WTC11 (cell line): Measurements from ENCODE around the gene ABLIM2. TPM values are rescaled to one million over a fixed set of nuclear protein-coding genes. Genes with fewer than 3 reads are reported as not detected.

Experiments used
- ATAC-seq: fragments of 200-7000 bp; cut with Tn5 transposase; 2 replicates; pipeline ENCODE4 v1.10.0; 2021; ENCODE audit warnings: mild to moderate bottlenecking, moderate library complexity
- CTCF ChIA-PET: fragments of 300-600 bp; sonication (Branson Sonifier 250); formaldehyde crosslinking; loops from one replicate; lab custom pipeline; 2021; ENCODE audit warnings: antibody characterized with exemption; lab: Charles Lee
- POLR2A ChIA-PET: fragments of 350-600 bp; sonication (Branson Sonifier 250); formaldehyde crosslinking; loops from one replicate; lab custom pipeline; 2021; ENCODE audit warnings: antibody characterized with exemption; lab: Charles Lee
- DNase-seq: peaks from one replicate; pipeline ENCODE4 v3.0.0; 2021; ENCODE audit warnings: low spot score
- H3K27ac Mint-ChIP-seq: 2 replicates; pipeline ENCODE4 v1.8.0; 2021; ENCODE audit warnings: mixed read lengths
- H3K27me3 Mint-ChIP-seq: 2 replicates; pipeline ENCODE4 v1.8.0; 2021; ENCODE audit warnings: low read depth, mild to moderate bottlenecking, moderate library complexity, mixed read lengths
- H3K36me3 Mint-ChIP-seq: 2 replicates; pipeline ENCODE4 v1.8.0; 2021; ENCODE audit warnings: mixed read lengths
- H3K4me1 Mint-ChIP-seq: 2 replicates; pipeline ENCODE4 v1.8.0; 2022; ENCODE audit warnings: mixed read lengths
- H3K4me3 Mint-ChIP-seq: 2 replicates; pipeline ENCODE4 v1.8.0; 2021; ENCODE audit warnings: mild to moderate bottlenecking, moderate library complexity, mixed read lengths
- H3K9me3 Mint-ChIP-seq: 2 replicates; pipeline ENCODE4 v1.8.0; 2021; ENCODE audit warnings: mixed read lengths
- AR ChIP-seq: fragments of 250-450 bp; sonication (Bioruptor Pico); IDR thresholded peaks from 2 replicates; pipeline ENCODE4 v1.9.0; 2021; ENCODE audit warnings: mild to moderate bottlenecking
- CREM ChIP-seq: sonication (generic); formaldehyde crosslinking; IDR thresholded peaks from 2 replicates; pipeline ENCODE4 v1.8.1; 2022; ENCODE audit warnings: mild to moderate bottlenecking, missing genetic modification reagents, moderate library complexity
- NR2C2 ChIP-seq: sonication (generic); formaldehyde crosslinking; IDR thresholded peaks from 2 replicates; pipeline ENCODE4 v1.8.0; 2022; ENCODE audit warnings: mild to moderate bottlenecking, missing genetic modification reagents
- OVOL2 ChIP-seq: fragments of 250-450 bp; sonication (Bioruptor Pico); IDR thresholded peaks from 2 replicates; pipeline ENCODE4 v1.9.0; 2021; ENCODE audit warnings: mild to moderate bottlenecking, borderline replicate concordance
- SMAD3 ChIP-seq: sonication (generic); formaldehyde crosslinking; IDR thresholded peaks from 2 replicates; pipeline ENCODE4 v1.8.0; 2022; ENCODE audit warnings: missing genetic modification reagents, mild to moderate bottlenecking, borderline replicate concordance
- SOX15 ChIP-seq: fragments of 250-450 bp; sonication (Bioruptor Pico); IDR thresholded peaks from 2 replicates; pipeline ENCODE4 v1.9.0; 2021; ENCODE audit warnings: mild to moderate bottlenecking
- TP53 ChIP-seq: sonication (generic); formaldehyde crosslinking; IDR thresholded peaks from 2 replicates; pipeline ENCODE4 v1.8.1; 2023; ENCODE audit warnings: mild to moderate bottlenecking, missing genetic modification reagents
- ZNF138 ChIP-seq: sonication (generic); formaldehyde crosslinking; conservative IDR thresholded peaks from 2 replicates; pipeline ENCODE4 v1.8.1; 2022; ENCODE audit warnings: mild to moderate bottlenecking, moderate library complexity, missing genetic modification reagents
- ZNF219 ChIP-seq: sonication (generic); formaldehyde crosslinking; IDR thresholded peaks from 2 replicates; pipeline ENCODE4 v1.8.0; 2023; ENCODE audit warnings: missing genetic modification reagents, mild to moderate bottlenecking, borderline replicate concordance
- ZNF416 ChIP-seq: fragments of 250-450 bp; sonication (Bioruptor Pico); IDR thresholded peaks from 2 replicates; pipeline ENCODE4 v1.9.0; 2021; ENCODE audit warnings: mild to moderate bottlenecking, inconsistent platforms
- ZNF532 ChIP-seq: fragments of 250-450 bp; sonication (Bioruptor Pico); IDR thresholded peaks from 2 replicates; pipeline ENCODE4 v1.9.0; 2021; ENCODE audit warnings: mild to moderate bottlenecking, borderline replicate concordance
- ZNF671 ChIP-seq: fragments of 250-450 bp; sonication (Bioruptor Pico); IDR thresholded peaks from 2 replicates; pipeline ENCODE4 v1.8.0; 2021; ENCODE audit warnings: mild to moderate bottlenecking
- ZSCAN18 ChIP-seq: fragments of 250-450 bp; sonication (Bioruptor Pico); IDR thresholded peaks from 2 replicates; pipeline ENCODE4 v2.1.2; 2022; ENCODE audit warnings: mild to moderate bottlenecking, moderate library complexity
- total RNA-seq: library from RNA; stranded (reverse); gene quantifications from 3 replicates; pipeline ENCODE4 v1.2.3, GENCODE V29; 2021
- TF ChIP-seq, protein P1 (sequence below): sonication (generic); formaldehyde crosslinking; IDR thresholded peaks from 2 replicates; pipeline ENCODE4 v1.8.1; 2022; ENCODE audit warnings: low read depth, mild to moderate bottlenecking, moderate library complexity, missing genetic modification reagents, borderline replicate concordance
- TF ChIP-seq, protein P2 (sequence below): sonication (generic); formaldehyde crosslinking; IDR thresholded peaks from 2 replicates; pipeline ENCODE4 v1.8.0; 2022; ENCODE audit warnings: mild to moderate bottlenecking, missing genetic modification reagents
- TF ChIP-seq, protein P3 (sequence below): fragments of 250-450 bp; sonication (Bioruptor Pico); IDR thresholded peaks from 2 replicates; pipeline ENCODE4 v1.8.0; 2021; ENCODE audit warnings: mild to moderate bottlenecking

Gene ABLIM2
- total RNA-seq, 1 experiment from 2014 or later = 2.6 TPM

DNA sequence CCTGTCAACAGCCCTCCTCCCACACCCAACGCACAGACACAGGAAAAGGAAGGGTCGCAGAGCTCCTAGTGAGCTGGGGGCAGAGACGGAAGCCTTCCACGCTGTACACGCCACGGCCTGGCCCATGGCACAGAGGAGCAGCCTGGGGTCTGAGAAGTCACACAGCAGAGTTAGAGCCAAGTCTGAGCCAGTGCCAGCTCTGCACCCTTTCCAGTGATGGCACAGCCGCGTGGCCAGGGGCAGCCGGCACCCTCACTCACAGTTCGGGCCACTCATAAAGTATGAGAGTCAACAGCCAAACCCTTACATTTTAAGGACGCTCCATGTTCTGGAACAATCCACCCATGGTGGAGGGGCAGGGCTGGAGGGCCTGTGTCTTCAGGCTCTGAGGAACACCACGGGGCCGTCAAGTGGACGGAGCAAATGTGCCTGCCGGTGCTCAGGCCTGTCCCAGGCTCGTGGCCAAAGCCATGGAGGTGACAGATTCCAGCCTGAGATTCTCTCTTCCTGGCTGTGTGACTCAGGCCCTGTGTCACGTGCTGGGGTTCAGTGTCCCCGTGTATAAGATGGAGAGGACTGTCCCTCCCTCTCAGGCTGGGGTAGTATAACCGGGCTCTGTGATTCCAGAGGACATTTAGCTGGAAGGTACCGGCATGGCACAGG, 91.2 kb downstream of the ABLIM2 start:
- Mint-ChIP-seq H3K36me3 (peaks cover 21% of the 10 kb centered on the region), H3K4me3 (no peak overlapping the region), H3K27me3 (no peaks in the 10 kb centered on the region), H3K9me3 (peaks cover 23% of the 10 kb centered on the region), H3K27ac (no peak overlapping the region), H3K4me1 (peaks cover 1% of the 10 kb centered on the region; the same call in 1 of the 2 replicates)
- no peak for ATAC-seq
- POLR2A ChIA-PET = no interaction called here
- CTCF ChIA-PET = no interaction called here
- no peak for DNase-seq
- TF ChIP-seq ZNF138 (CRISPR knock-in tag) (no peak), CREM (CRISPR knock-in tag) (no peak), SMAD3 (CRISPR knock-in tag) (no peak), TP53 (CRISPR knock-in tag) (no peak), ZNF532 (CRISPR knock-in tag) (no peak), NR2C2 (CRISPR knock-in tag) (no peak), ZNF416 (CRISPR knock-in tag) (no peak), ZSCAN18 (CRISPR knock-in tag) (no peak), ZNF671 (CRISPR knock-in tag) (no peak), ZNF219 (CRISPR knock-in tag) (no peak), AR (CRISPR knock-in tag) (no peak), SOX15 (CRISPR knock-in tag) (no peak), OVOL2 (CRISPR knock-in tag) (no peak)
- TF ChIP-seq, protein P1, sequence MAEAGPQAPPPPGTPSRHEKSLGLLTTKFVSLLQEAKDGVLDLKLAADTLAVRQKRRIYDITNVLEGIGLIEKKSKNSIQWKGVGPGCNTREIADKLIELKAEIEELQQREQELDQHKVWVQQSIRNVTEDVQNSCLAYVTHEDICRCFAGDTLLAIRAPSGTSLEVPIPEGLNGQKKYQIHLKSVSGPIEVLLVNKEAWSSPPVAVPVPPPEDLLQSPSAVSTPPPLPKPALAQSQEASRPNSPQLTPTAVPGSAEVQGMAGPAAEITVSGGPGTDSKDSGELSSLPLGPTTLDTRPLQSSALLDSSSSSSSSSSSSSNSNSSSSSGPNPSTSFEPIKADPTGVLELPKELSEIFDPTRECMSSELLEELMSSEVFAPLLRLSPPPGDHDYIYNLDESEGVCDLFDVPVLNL (CRISPR knock-in tag) = no peak
- TF ChIP-seq, protein P2, sequence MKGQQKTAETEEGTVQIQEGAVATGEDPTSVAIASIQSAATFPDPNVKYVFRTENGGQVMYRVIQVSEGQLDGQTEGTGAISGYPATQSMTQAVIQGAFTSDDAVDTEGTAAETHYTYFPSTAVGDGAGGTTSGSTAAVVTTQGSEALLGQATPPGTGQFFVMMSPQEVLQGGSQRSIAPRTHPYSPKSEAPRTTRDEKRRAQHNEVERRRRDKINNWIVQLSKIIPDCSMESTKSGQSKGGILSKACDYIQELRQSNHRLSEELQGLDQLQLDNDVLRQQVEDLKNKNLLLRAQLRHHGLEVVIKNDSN (CRISPR knock-in tag) = no peak
- TF ChIP-seq, protein P3, sequence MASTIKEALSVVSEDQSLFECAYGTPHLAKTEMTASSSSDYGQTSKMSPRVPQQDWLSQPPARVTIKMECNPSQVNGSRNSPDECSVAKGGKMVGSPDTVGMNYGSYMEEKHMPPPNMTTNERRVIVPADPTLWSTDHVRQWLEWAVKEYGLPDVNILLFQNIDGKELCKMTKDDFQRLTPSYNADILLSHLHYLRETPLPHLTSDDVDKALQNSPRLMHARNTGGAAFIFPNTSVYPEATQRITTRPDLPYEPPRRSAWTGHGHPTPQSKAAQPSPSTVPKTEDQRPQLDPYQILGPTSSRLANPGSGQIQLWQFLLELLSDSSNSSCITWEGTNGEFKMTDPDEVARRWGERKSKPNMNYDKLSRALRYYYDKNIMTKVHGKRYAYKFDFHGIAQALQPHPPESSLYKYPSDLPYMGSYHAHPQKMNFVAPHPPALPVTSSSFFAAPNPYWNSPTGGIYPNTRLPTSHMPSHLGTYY = no peak
